Large intestine (tissue), 3 donors: ENCODE data around the gene GRID1. TPM values are rescaled to one million over a fixed set of nuclear protein-coding genes. Genes with fewer than 3 reads are reported as not detected.
"Not testable (repeated sequence)": the region's sequence is repeated elsewhere in the genome, so short reads cannot be mapped to it uniquely, and the experiment has no call there.

Experiments used
- DNase-seq, 2 donors: peaks; one replicate each; pipeline versions ENCODE4 v3.0.0 to v3.0.0-alpha.2; 2013
- H3K27ac ChIP-seq: one replicate; pipeline ENCODE4 v1.5.1; 2013; ENCODE audit warnings: low read length
- H3K27me3 ChIP-seq: 2 replicates; pipeline ENCODE4 v1.6.1; 2013; ENCODE audit warnings: low read length; ENCODE audit not compliant: control insufficient read depth, insufficient read depth
- H3K36me3 ChIP-seq: 2 replicates; pipeline ENCODE4 v1.6.1; 2013; ENCODE audit warnings: low read length; ENCODE audit not compliant: control insufficient read depth, insufficient read depth
- H3K4me1 ChIP-seq: one replicate; pipeline ENCODE4 v1.6.1; 2013; ENCODE audit warnings: low read length; ENCODE audit not compliant: control insufficient read depth, insufficient read depth
- H3K4me3 ChIP-seq: one replicate; pipeline ENCODE4 v1.5.1; 2013; ENCODE audit warnings: low read length
- H3K9me3 ChIP-seq: one replicate; pipeline ENCODE4 v1.6.1; 2013; ENCODE audit warnings: mild to moderate bottlenecking, low read depth, low read length, moderate library complexity; ENCODE audit not compliant: control insufficient read depth
- WGBS: methylation state at CpG from one replicate; pipeline ENCODE4 v1.1.5; 2013; ENCODE audit warnings: low lambda C conversion rate; ENCODE audit not compliant: insufficient coverage; 5-methylcytosine and 5-hydroxymethylcytosine counted together
- polyA plus RNA-seq: library from polyadenylated mRNA; unstranded; fragments of 120-200 nt; gene quantifications from one replicate; pipeline ENCODE4 v1.2.1, GENCODE V29; 2013

GRID1 gene
- polyA plus RNA-seq, 1 donor = 1.7 TPM

- no peak for DNase-seq
- H3K4me1 ChIP-seq = no peaks in the 10 kb centered on the region
- no peak overlapping the region for H3K27ac ChIP-seq
- no peak overlapping the region for H3K4me3 ChIP-seq
- H3K27me3 ChIP-seq = no peaks in the 10 kb centered on the region
- H3K36me3 ChIP-seq = no peaks in the 10 kb centered on the region
- no CpG with 5 or more reads among the region's 3 CpGs for WGBS
- no peaks in the 10 kb centered on the region for H3K9me3 ChIP-seq
Observed at GRCh38 chr10:86099542-86100334, 266.9 kb downstream of the GRID1 start.

GRCh38 chr10:86098187-86098881 is 268.3 kb downstream of the GRID1 start:
- no peak for DNase-seq
- no peak overlapping the region for H3K4me3 ChIP-seq
- H3K36me3 ChIP-seq = no peaks in the 10 kb centered on the region
- 64% methylated on average over 3 of the region's 5 CpGs for WGBS
- H3K27me3 ChIP-seq = no peaks in the 10 kb centered on the region
- no peak overlapping the region for H3K27ac ChIP-seq
- no peaks in the 10 kb centered on the region for H3K4me1 ChIP-seq
- H3K9me3 ChIP-seq = no peaks in the 10 kb centered on the region

- H3K4me1 ChIP-seq, H3K36me3 ChIP-seq, DNase-seq, H3K27me3 ChIP-seq, H3K9me3 ChIP-seq, H3K27ac ChIP-seq, H3K4me3 ChIP-seq: not testable (repeated sequence)
- WGBS = 86% methylated on average over 1 of the region's 1 CpG
Observed at GRCh38 chr10:86095061-86095460, 271.5 kb downstream of the GRID1 start.

GRCh38 chr10:86092311-86092710 is 274.3 kb downstream of the GRID1 start:
- not testable (repeated sequence) for H3K4me3 ChIP-seq, DNase-seq, H3K9me3 ChIP-seq, H3K27me3 ChIP-seq, H3K27ac ChIP-seq, H3K4me1 ChIP-seq, H3K36me3 ChIP-seq
- no CpG with 5 or more reads among the region's 1 CpG for WGBS

GRCh38 chr10:86091216-86091615 is 275.4 kb downstream of the GRID1 start:
- H3K36me3 ChIP-seq = no peaks in the 10 kb centered on the region
- WGBS = no CpG with 5 or more reads among the region's 9 CpGs
- H3K4me1 ChIP-seq = no peaks in the 10 kb centered on the region
- H3K4me3 ChIP-seq = no peak overlapping the region
- no peaks in the 10 kb centered on the region for H3K9me3 ChIP-seq
- H3K27me3 ChIP-seq = peaks cover 3% of the 10 kb centered on the region
- no peak overlapping the region for H3K27ac ChIP-seq
- DNase-seq = no peak

GRCh38 chr10:86090807-86091206 is 275.8 kb downstream of the GRID1 start:
- H3K4me1 ChIP-seq = no peaks in the 10 kb centered on the region
- H3K27me3 ChIP-seq = peaks cover 3% of the 10 kb centered on the region
- no peak for DNase-seq
- no peak overlapping the region for H3K27ac ChIP-seq
- no peak overlapping the region for H3K4me3 ChIP-seq
- no peaks in the 10 kb centered on the region for H3K9me3 ChIP-seq
- WGBS = no CpG with 5 or more reads among the region's 3 CpGs
- no peaks in the 10 kb centered on the region for H3K36me3 ChIP-seq

GRCh38 chr10:86087716-86088115 is 278.9 kb downstream of the GRID1 start:
- Histone ChIP-seq H3K27me3 (peaks cover 3% of the 10 kb centered on the region), H3K4me3 (no peak overlapping the region), H3K36me3 (no peaks in the 10 kb centered on the region), H3K9me3 (no peaks in the 10 kb centered on the region), H3K4me1 (no peaks in the 10 kb centered on the region), H3K27ac (no peak overlapping the region)
- no peak for DNase-seq
- no CpG with 5 or more reads among the region's 9 CpGs for WGBS

- no peaks in the 10 kb centered on the region for H3K9me3 ChIP-seq
- no peak for DNase-seq
- H3K27ac ChIP-seq = no peak overlapping the region
- no CpG with 5 or more reads among the region's 4 CpGs for WGBS
- no peaks in the 10 kb centered on the region for H3K4me1 ChIP-seq
- no peaks in the 10 kb centered on the region for H3K36me3 ChIP-seq
- H3K27me3 ChIP-seq = peaks cover 6% of the 10 kb centered on the region
- no peak overlapping the region for H3K4me3 ChIP-seq
Observed at GRCh38 chr10:86086418-86086817, 280.2 kb downstream of the GRID1 start.

- Histone ChIP-seq H3K4me3 (no peak overlapping the region), H3K27ac (no peak overlapping the region), H3K36me3 (no peaks in the 10 kb centered on the region), H3K9me3 (no peaks in the 10 kb centered on the region), H3K4me1 (no peaks in the 10 kb centered on the region), H3K27me3 (peaks cover 6% of the 10 kb centered on the region)
- DNase-seq = no peak
- no CpG with 5 or more reads among the region's 5 CpGs for WGBS
Observed at GRCh38 chr10:86085686-86086085, 280.9 kb downstream of the GRID1 start.

- Histone ChIP-seq H3K27ac (no peak overlapping the region), H3K27me3 (peaks cover 6% of the 10 kb centered on the region), H3K4me3 (no peak overlapping the region), H3K4me1 (no peaks in the 10 kb centered on the region), H3K9me3 (no peaks in the 10 kb centered on the region), H3K36me3 (no peaks in the 10 kb centered on the region)
- DNase-seq = no peak
- WGBS = 60% methylated on average over 1 of the region's 8 CpGs
Observed at GRCh38 chr10:86085136-86085535, 281.5 kb downstream of the GRID1 start.
